Hepatocyte (in vitro differentiated cells): Measurements from ENCODE around the gene OPCML.

ENCODE experiments used
- CTCF ChIP-seq: fragments of 200-600 bp; sonication (generic); IDR thresholded peaks from 2 replicates; pipeline ENCODE4 v1.5.1; 2016; ENCODE audit warnings: antibody characterized with exemption, mild to moderate bottlenecking; ENCODE audit not compliant: poor library complexity
- EZH2 ChIP-seq: fragments of 200-600 bp; sonication (generic); IDR thresholded peaks from 2 replicates; pipeline ENCODE4 v1.6.1; 2016; ENCODE audit warnings: antibody characterized with exemption, mild to moderate bottlenecking, borderline replicate concordance
- EZH2phosphoT487 ChIP-seq: fragments of 200-600 bp; sonication (generic); IDR thresholded peaks from one replicate; pipeline ENCODE4 v1.6.1; 2018; ENCODE audit warnings: antibody characterized with exemption, mild to moderate bottlenecking, low read depth, moderate library complexity; ENCODE audit not compliant: unreplicated experiment, severe bottlenecking

- TF ChIP-seq CTCF (no peak), EZH2 (no peak), EZH2phosphoT487 (no peak)
These were observed 294.3 kb downstream of the OPCML start for GRCh38 chr11:133238027-133238426.
